Measurements from ENCODE around the gene GPRC6A.
"Not testable (repeated sequence)": the region's sequence is repeated elsewhere in the genome, so short reads cannot be mapped to it uniquely, and the experiment has no call there.

The GPRC6A gene

GRCh38 chr6:116828983-116829382, at the start of gene GPRC6A:
Gene GPRC6A, minus strand, starts transcription at chr6:116829083. Its CDS starts 70 bp downstream, at chr6:116829013.
- DNase-seq, result no peak

DNA sequence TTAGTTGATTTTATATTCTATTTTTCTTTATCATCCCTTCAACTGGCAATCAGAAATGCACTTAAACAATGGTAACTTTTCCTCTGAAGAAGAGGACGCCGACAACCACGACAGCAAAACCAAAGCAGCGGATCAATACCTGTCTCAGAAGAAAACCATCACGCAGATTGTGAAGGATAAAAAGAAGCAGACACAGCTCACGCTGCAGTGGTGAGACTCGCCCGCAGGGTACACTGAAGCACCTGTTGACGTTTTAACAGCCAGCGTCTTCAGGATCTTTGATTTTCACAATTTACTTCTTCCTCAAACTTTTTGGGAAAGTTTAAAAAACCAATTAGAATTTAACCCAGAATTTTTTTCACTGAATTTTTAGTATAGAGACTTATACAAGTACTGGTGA, 48.9 kb upstream of the GPRC6A start:
- no peak for DNase-seq

DNA sequence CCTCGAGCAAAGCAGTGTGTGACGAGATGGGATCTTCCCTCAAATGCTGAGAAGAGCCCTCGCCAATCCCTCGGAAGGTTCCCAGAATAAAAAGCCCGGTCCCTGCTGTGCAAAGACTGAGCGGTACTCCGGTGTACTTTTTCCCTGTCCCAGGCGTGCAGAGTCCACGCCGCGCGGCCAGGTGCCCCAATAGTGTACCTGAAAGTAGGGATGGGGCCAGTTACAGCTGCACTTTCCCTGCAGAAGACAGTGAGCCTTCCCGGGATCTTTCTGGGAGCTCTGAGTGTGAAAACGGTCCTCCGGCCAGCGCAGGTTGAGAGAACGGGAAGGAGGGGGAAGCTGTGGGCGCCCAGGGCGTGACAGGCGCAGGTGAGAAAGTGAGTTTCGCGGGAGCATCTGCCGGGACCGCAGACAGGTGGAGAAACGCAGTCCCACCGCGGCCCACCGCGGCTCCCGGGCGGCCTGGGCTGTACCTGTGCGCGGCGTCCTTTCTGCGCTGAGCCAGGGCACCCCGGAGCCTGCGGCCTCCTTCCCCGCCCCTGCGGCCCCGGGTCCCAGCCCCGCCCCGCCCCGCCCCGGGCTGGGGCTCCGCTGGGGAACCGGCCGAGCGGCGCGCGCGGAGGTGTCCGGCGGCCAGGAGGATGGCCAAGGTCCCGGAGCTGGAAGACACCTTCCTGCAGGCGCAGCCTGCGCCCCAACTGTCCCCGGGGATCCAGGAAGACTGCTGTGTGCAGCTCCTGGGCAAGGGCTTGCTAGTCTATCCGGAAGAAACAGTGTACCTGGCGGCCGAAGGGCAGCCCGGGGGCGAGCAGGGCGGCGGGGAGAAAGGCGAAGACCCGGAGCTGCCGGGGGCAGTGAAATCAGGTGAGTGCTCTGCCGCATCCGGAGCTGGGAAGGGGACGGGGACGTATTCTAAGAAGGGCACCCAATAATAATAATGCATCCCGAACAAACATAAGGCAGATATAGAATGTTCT, 48.0 kb upstream of the GPRC6A start, which contains the start of gene RFX6:
Gene RFX6, plus strand, starts transcription at position 608 of the 977 bp plus-strand sequence. Its CDS starts 34 bp downstream, at position 642.
- DNase-seq, result no peak

DNA sequence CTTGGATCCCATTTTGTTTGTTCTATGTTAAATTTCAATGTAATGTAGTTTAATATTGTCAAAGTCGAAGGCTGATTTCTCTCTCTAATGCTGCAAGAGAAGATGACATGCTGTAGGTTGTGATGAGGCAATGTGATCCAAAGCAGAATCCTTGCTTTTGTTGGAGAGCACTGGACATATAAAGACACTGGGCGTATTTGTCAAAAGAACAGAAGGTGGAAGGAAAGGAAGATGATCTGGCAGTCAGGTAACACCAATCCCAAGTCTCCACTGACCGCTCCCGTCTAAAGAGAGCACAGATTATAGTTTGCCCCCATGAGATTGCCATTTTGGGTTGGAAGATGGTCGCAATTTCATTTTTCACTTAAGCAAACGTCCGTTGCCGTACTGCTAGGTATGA, 47.2 kb upstream of the GPRC6A start:
- no peak for DNase-seq

DNA sequence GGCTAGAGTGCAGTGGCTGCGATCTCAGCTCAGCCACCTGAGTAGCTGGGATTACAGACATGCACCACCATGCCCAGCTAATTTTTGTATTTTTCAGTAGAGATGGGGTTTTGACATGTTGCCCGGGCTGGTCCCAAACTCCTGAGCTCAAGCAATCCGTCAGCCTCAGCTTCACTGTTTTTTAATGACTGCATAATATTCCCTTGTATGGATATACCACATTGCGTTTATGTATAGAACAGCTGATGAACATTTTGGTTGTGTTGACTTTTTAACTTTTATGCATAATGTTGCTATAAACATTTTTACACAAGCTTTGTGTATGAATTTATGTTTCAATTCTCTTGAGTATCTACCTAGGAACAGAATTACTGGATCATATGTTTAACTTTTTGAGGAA, 43.9 kb upstream of the GPRC6A start:
- no peak for DNase-seq

DNA sequence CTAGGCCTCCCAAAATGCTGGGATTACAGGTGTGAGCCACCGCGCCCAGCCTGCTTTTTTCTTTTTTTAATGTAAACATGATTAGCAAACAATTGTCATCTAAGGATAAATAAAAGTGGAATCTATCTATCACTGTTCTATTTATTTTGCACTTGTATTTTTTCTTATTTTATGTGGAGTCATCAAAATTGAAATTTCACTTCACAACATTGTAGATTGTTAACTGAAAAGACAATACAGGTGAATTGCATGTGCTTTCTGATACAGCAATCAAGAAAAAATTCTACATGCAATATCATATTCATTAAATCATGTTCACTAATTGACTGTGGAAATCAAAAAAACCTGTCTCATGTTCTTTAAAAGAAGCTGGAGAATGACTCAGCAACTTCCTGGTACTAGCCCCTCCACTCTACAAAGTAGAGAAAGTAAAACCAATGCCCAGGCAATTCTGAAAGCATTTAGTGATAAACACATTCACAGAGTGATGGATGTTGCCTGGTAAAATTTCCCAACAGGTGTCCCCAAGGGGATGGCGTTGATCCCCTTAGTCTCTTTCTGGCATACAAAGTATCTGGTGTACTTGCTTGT, 37.5 kb upstream of the GPRC6A start:
- DNase-seq, result no peak

DNA sequence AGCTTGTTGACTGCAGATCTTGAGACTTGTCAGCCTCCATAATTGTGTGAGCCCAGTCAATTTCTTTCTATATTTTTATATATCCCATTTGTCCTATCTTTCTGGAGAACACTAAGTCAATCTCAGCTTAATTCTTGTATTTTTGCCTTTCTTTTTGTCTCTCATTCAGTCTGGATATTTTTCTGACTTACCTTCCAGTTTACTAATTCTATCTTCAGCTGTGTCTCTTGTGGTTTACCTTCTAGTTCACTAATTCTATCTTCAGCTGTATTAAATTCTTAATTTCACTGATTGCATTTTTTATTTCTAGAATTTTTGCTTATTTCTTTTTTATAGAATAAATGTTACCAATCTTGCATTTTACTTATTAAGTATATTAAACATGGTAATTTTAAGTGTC, 30.4 kb upstream of the GPRC6A start:
- no peak for DNase-seq

DNA sequence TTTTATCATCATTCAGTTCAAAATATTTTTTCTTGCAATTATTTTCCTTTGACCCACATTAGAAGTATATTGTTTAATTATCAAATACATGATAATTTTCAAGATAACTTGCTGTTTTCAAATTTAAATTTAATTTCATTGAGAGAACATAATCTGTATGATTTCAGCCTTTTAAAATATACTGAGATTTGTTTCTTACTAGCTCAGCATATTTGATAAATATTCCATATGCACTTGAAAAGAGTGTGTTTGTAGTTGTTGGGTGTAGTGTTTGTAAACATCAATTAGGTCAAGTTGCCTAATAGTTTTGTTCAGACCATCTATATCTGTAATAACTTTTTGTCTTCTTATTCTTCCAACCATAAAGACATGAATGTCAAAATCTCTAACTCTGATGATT, 29.2 kb upstream of the GPRC6A start:
- DNase-seq, result no peak

- DNase-seq, result no peak
These were observed 18.3 kb upstream of the GPRC6A start for GRCh38 chr6:116847227-116847626.

GRCh38 chr6:116842459-116842858, 13.6 kb upstream of the GPRC6A start:
- DNase-seq, result no peak

- DNase-seq, result no peak
These were observed 11.2 kb upstream of the GPRC6A start for GRCh38 chr6:116840091-116840490.

DNA sequence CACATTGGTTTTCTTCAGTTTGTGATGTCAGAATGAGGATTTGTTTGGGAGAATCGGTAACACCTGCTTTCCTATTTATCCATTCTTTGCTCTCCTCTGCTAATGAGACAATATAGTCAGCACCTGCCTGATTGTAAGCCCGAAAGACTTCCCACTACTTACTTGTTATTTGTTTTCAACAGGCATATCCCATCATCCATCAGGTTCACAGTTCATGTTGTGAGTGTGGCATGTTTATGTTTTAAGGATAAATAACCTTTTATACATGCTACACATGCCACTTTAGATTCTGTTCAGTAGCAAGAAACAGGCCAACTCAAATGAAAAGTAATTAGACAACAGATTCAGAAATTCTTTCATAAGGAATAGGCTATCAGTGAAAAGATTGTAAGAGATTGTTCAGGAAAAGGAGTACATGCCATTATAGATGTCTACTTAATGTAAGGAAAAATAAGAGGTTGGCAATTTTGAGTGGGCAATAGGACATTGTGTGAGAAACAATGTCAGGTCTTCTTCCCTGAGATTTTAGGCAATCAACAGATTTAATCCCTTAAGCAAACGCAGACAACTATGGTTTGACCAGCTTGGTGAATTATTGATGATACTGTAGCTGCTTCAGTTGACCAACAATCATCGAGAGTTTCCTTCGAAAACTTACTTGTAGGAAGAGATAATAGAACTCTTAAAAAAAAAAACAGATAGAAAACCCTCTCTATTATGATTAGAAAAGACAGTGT, 7.9 kb upstream of the GPRC6A start:
- no peak for DNase-seq

DNA sequence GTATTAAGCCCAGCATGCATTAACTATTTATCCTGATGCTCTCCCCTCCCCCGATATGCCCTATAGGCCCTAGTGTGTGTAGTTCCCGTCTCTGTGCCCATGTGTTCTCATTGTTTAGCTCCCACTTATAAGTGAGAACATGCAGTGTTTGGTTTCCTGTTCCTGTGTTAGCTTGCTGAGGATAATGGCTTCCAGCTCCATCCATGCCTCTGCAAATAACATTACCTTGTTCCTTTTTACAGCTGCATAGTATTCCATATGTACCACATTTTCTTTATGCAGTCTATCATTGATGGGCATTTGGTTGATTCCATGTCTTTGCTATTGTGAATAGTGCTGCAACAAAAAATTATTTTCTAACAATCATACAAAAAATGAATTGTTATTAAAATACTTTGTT, 5.6 kb upstream of the GPRC6A start:
- DNase-seq, result not testable (repeated sequence)

DNA sequence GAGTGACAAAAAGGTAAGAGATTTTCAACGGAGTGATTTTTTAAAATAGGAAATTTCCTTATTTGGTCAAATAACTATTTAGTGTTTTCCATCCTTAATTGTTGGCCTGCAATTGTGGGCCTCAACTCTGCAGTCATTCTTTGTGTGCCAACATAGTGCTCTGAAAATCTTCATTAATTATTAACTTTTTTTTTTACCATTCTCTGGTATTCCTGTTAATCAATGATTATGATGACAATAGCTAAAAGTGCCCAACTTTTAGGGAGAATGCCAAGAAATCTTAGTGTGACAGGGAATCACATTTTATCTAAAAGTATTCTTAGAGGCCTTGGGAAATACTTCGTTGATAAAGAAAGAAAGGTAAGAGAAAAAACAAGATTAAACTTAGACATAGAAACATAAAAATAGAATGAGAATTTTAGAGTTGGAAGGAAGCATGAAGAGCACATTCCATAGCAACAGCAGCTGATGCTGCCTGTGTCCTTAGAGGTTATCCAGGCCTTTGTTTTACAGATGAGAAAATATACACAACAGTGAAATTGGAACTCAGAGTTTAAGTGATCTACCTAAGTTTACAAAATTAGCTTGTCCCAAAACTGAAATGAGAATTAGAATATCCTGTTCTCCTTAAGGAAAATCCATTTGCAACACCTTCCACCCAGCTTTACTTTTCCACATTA, 1.2 kb downstream of the GPRC6A start:
- DNase-seq, result no peak

DNA sequence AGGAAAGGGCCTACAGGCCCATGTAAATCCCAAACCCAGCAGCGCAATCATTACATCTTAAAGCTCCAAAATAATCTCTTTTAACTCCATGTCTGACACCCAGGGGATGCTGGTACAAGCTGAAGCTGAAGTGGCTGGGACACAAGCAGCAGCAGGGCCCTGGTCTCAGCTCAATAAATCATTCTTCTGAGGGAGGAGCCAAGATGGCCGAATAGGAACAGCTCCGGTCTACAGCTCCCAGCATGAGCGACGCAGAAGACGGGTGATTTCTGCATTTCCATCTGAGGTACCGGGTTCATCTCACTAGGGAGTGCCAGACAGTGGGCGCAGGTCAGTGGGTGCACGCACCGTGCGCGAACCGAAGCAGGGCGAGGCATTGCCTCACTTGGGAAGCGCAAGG, 12.5 kb downstream of the GPRC6A start:
- not testable (repeated sequence) for DNase-seq

DNA sequence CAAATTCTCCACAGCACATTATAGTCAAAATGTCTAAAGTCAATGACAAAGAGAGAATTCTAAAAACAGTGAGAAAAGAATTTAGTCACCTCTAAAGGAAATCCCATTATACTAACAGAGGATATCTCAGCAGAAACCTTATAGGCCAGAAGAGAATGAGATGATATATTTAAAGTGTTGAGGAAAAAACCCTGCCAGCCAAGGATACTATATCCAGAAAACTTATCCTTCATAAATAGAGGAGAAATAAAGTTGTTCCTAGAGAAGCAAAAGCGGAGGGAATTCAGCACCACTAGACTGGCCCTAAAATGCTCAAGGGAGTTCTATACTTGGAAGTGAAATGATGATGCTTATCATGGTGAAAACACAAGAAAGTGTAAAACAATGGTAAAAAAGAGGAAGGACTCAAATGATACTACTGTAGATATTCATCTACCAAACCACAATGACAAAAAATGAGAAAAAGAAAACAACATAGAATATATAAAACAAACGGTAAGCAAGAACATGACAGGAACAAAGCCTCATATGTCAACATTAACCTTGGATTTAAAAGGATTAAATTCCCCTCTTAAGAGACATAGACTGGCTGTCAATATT, 16.7 kb downstream of the GPRC6A start:
- no peak for DNase-seq

GRCh38 chr6:116801971-116802370, 26.9 kb downstream of the GPRC6A start:
- DNase-seq, result no peak

DNA sequence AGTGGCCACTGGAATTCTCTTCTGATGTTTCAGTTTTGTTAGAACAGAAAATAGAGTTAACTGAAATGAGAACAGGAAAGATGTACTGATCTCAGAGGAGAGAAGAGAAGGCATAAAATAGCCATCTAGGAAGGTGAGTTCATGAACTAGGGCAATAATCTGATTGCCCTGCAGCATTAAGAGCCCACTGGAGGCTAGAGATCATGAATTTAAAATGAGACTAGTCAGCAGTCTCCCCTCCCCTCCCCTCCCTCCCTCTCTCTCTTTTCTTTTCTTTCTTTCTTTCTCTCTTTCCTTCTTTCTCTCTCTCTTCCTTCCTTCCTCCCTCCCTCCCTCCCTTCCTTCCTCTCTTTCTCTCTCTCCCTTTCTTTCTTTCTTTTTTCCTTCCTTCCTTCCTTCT, 28.9 kb downstream of the GPRC6A start:
- no peak for DNase-seq

GRCh38 chr6:116797585-116797984, 31.3 kb downstream of the GPRC6A start:
- no peak for DNase-seq

DNA sequence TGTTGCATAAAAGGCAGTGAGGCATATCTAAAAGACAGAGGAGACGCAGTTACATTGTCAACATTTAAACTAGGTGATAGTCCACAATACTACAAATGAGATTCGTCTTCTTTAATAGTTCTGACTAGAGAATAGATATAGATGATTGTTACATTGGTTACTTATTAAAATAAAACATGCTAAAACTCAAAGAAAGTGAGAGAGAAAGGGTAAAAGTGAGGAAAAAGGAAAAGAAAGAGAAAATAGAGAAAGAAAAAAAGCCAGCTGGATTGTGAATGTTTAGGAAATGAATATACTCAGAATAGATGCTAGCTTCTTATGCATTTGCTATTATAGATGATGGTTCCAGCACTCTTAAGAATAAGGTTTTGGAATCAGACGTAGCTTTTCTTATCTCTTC, 35.7 kb downstream of the GPRC6A start:
- no peak for DNase-seq

- DNase-seq, result no peak
These were observed 45.0 kb downstream of the GPRC6A start for GRCh38 chr6:116783852-116784251.

DNA sequence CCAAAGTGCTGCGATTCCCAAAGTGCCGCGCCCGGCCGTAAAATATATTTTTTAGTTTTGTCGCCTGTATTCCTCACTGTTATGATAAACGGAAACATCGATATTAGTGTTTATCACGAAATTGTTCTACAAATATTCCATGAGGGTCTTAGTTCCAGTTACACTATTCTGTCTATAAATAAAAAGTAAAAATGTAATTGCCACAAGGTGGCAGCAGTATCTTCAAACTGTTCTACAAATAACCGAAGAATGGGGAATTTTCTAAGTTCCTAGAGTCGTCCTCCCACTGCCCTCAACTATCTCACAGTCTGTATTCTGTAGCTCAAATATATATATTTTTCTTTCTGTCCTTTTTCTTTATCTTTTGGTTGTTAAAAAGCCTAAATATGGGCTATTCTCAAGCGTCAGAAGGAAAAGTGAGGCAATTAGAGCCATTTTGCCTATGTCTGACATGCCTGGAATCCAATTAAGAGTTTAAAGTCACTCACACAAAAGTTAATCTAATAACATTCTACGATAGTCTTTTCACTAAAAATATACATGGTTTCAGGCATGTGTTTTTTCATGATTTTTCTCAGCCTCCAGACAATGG, 49.2 kb downstream of the GPRC6A start:
- DNase-seq, result peak; percentile 6

Data from NCI-H1436 treated with DMSO at 0.1 percent for 48 hours (cell line).